ENCODE data around the gene CCDC60.

GRCh38 chr12:119410396-119410795 is 75.9 kb downstream of the CCDC60 start:
- TF ChIP-seq GABPA (IDR thresholded peaks at IDR 0.05; ENCODE audit: low read depth) (no peak), CTCF (IDR thresholded peaks at IDR 0.05; ENCODE audit: insufficient read depth, low read length) (no peak), REST (IDR thresholded peaks at IDR 0.05; ENCODE audit: insufficient replicate concordance, low read depth) (no peak), POLR2AphosphoS5 (IDR thresholded peaks at IDR 0.05; ENCODE audit: low read depth) (no peak)
